OCI-LY7 (cell line): ENCODE results near the gene AIFM3. TPM values are rescaled to one million over a fixed set of nuclear protein-coding genes. Genes with fewer than 3 reads are reported as not detected.

Source experiments
- BruUV-seq: library from RNA; stranded (reverse); fragments of 400-500 nt; replicated peaks from 2 replicates; lab custom pipeline; 2021; lab: Mats Ljungman, UMichigan
- CTCF ChIA-PET: fragments of 300-600 bp; sonication (Branson Sonifier 250); formaldehyde crosslinking; loops from one replicate; lab custom pipeline; 2022; ENCODE audit warnings: antibody characterized with exemption; ENCODE audit not compliant: unreplicated experiment; lab: Charles Lee
- POLR2A ChIA-PET: fragments of 300-600 bp; sonication (Branson Sonifier 250); formaldehyde crosslinking; loops from one replicate; lab custom pipeline; 2022; ENCODE audit warnings: antibody characterized with exemption; lab: Charles Lee
- DNase-seq: peaks from one replicate; pipeline ENCODE4 v3.0.0-alpha.2; 2015; ENCODE audit warnings: low spot score
- H2AFZ ChIP-seq: fragments of 200-600 bp; sonication (generic), shearing (Covaris generic); 2 replicates; pipeline ENCODE4 v1.6.1; 2014; ENCODE audit warnings: mild to moderate bottlenecking, antibody characterized with exemption, low read length, moderate library complexity
- H3K27ac ChIP-seq: fragments of 200-600 bp; sonication (generic); 2 replicates; pipeline ENCODE4 v1.5.1; 2014; ENCODE audit warnings: mixed run types, low read depth, mild to moderate bottlenecking, moderate library complexity, low read length, inconsistent platforms; ENCODE audit not compliant: poor library complexity, severe bottlenecking
- H3K36me3 ChIP-seq: fragments of 200-600 bp; sonication (generic); 2 replicates; pipeline ENCODE4 v1.6.1; 2014; ENCODE audit warnings: mild to moderate bottlenecking, antibody characterized with exemption, low read length, moderate library complexity, mixed read lengths; ENCODE audit not compliant: insufficient read depth
- H3K4me1 ChIP-seq: fragments of 200-600 bp; sonication (generic); 2 replicates; pipeline ENCODE4 v1.5.1; 2014; ENCODE audit warnings: mild to moderate bottlenecking, low read length; ENCODE audit not compliant: insufficient read depth, poor library complexity, severe bottlenecking
- H3K4me2 ChIP-seq: fragments of 200-600 bp; sonication (generic); 2 replicates; pipeline ENCODE4 v1.6.1; 2014; ENCODE audit warnings: mild to moderate bottlenecking, low read length
- H3K4me3 ChIP-seq: fragments of 200-600 bp; sonication (generic); 2 replicates; pipeline ENCODE4 v1.5.1; 2014; ENCODE audit warnings: mild to moderate bottlenecking, low read depth, low read length; ENCODE audit not compliant: poor library complexity, severe bottlenecking
- H3K79me2 ChIP-seq: fragments of 200-600 bp; sonication (generic); 2 replicates; pipeline ENCODE4 v1.6.1; 2016; ENCODE audit warnings: low read depth, mild to moderate bottlenecking, low read length, moderate library complexity, mixed read lengths; ENCODE audit not compliant: insufficient read depth
- H3K9me2 ChIP-seq: fragments of 200-600 bp; sonication (generic); 2 replicates; pipeline ENCODE4 v1.6.1; 2016; ENCODE audit warnings: mild to moderate bottlenecking, low read length, mixed read lengths; ENCODE audit not compliant: insufficient read depth
- H3K9me3 ChIP-seq: fragments of 200-600 bp; sonication (generic); 2 replicates; pipeline ENCODE4 v1.6.1; 2014; ENCODE audit warnings: mild to moderate bottlenecking, mixed run types, low read length, mixed read lengths
- H4K20me1 ChIP-seq: fragments of 200-600 bp; sonication (generic); 2 replicates; pipeline ENCODE4 v1.6.1; 2014; ENCODE audit warnings: mild to moderate bottlenecking, antibody characterized with exemption, low read length, moderate library complexity, mixed read lengths; ENCODE audit not compliant: insufficient read depth
- CTCF ChIP-seq: fragments of 200-600 bp; sonication (generic); conservative IDR thresholded peaks from 2 replicates; pipeline ENCODE4 v1.5.1; 2014; ENCODE audit warnings: mild to moderate bottlenecking, antibody characterized with exemption, low read length, moderate library complexity, mixed read lengths
- EZH2phosphoT487 ChIP-seq: fragments of 200-600 bp; sonication (generic); IDR thresholded peaks from 2 replicates; pipeline ENCODE4 v1.6.1; 2018; ENCODE audit warnings: low read depth, borderline replicate concordance, mild to moderate bottlenecking, mixed run types, antibody characterized with exemption, low read length, moderate library complexity, mixed read lengths
- intact Hi-C: fragments of 100-400 bp; cut with micrococcal nuclease; formaldehyde crosslinking; loops from one replicate; pipeline ENCODE4 v1.10.0; 2022; ENCODE audit not compliant: unreplicated experiment
- total RNA-seq, 2 experiments: library from RNA; depleted of rRNA in 1 of 2; stranded (reverse); fragments of >200 nt in 1 of 2; shearing (Covaris generic) in 1 of 2; gene quantifications; 2 replicates each; pipeline ENCODE4 v1.2.3, GENCODE V29; 2014 to 2022

Gene AIFM3
- total RNA-seq, 2 experiments from 2014 or later = 0.47 TPM; not detected in 1

- ChIA-PET CTCF (no interaction called here), POLR2A (interaction anchor here (0.5 kb wide), 1 partner anchor 31 kb away, joined by 3 read pairs; no protein-coding TSS in a partner anchor)
- Histone ChIP-seq H2AFZ (no peak overlapping the region), H4K20me1 (peaks cover 19% of the 10 kb centered on the region; the same call in 1 of the 2 replicates), H3K36me3 (peaks cover 85% of the 10 kb centered on the region), H3K4me1 (no peaks in the 10 kb centered on the region), H3K79me2 (peaks cover 63% of the 10 kb centered on the region), H3K4me2 (no peak overlapping the region), H3K9me3 (no peaks in the 10 kb centered on the region), H3K4me3 (no peak overlapping the region), H3K9me2 (no peaks in the 10 kb centered on the region), H3K27ac (no peak overlapping the region)
- intact Hi-C loops = no loop called here
- no peak for DNase-seq
- TF ChIP-seq EZH2phosphoT487 = no peak
- no peak for TF ChIP-seq CTCF
- no TSS peak for BruUV-seq
Measured at GRCh38 chr22:20948989-20949388, 18.1 kb upstream of the AIFM3 start.

- ChIA-PET POLR2A (interaction anchor here (0.5 kb wide), 1 partner anchor 32 kb away, joined by 3 read pairs; no protein-coding TSS in a partner anchor), CTCF (no interaction called here)
- DNase-seq = no peak
- Histone ChIP-seq H3K9me3 (no peaks in the 10 kb centered on the region), H3K79me2 (peaks cover 55% of the 10 kb centered on the region), H2AFZ (no peak overlapping the region), H3K4me1 (no peaks in the 10 kb centered on the region), H4K20me1 (peaks cover 19% of the 10 kb centered on the region; the same call in 1 of the 2 replicates), H3K36me3 (peaks cover 90% of the 10 kb centered on the region), H3K27ac (no peak overlapping the region), H3K4me2 (no peak overlapping the region), H3K9me2 (no peaks in the 10 kb centered on the region), H3K4me3 (no peak overlapping the region)
- no TSS peak for BruUV-seq
- no peak for TF ChIP-seq EZH2phosphoT487
- intact Hi-C loops = no loop called here
Measured at GRCh38 chr22:20949698-20950183, 17.3 kb upstream of the AIFM3 start.

DNA sequence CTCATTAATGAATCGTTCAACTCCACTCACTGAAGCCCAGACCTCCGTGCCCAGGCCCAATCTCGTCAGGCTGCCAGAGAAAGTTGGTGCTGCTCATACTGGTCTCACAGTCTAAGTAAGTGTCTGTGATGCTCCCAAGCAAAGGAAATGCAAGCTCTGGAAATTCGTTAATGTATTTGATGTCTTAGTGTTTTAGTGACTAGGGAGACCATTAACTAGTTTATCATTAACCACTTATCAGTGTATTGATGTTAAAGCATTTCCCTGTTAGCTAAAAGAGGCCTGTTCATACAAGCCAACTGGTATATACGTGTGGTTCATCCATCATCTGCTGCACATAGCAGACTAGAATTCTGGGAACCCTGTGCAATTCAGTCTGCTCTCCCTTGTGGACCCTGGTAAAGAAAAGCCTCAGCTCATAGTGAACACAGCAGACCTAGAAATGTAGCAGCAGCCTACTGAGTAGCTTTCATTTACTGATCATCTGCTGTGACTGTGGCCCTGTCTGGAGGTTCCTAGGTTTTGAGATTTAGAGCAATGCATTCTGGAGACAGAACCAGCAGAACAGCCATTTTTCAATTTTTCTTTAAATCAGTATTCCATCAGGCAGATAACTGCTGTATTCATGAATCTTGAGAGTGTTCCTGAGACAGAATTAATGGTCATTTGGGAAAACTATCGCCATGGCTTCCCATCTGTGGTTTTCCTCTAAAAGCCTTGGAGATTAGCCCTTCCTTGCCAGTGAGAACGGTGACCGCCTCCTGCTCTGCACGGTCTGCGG, 15.7 kb upstream of the AIFM3 start:
- H3K4me3 ChIP-seq = no peak overlapping the region
- CTCF ChIA-PET = no interaction called here
- no peaks in the 10 kb centered on the region for H3K9me2 ChIP-seq
- peaks cover 39% of the 10 kb centered on the region for H3K79me2 ChIP-seq
- H3K4me2 ChIP-seq = no peak overlapping the region
- H3K27ac ChIP-seq = no peak overlapping the region
- DNase-seq = no peak
- H3K36me3 ChIP-seq = peaks cover 79% of the 10 kb centered on the region
- intact Hi-C loops = no loop called here
- no TSS peak for BruUV-seq
- no peaks in the 10 kb centered on the region for H3K4me1 ChIP-seq
- peaks cover 9% of the 10 kb centered on the region; the same call in 1 of the 2 replicates for H4K20me1 ChIP-seq
- POLR2A ChIA-PET = no interaction called here
- H3K9me3 ChIP-seq = no peaks in the 10 kb centered on the region
- TF ChIP-seq CTCF (no peak), EZH2phosphoT487 (no peak)
- no peak overlapping the region for H2AFZ ChIP-seq
